ENCODE results near the gene DAAM2.

Gene DAAM2

DNA sequence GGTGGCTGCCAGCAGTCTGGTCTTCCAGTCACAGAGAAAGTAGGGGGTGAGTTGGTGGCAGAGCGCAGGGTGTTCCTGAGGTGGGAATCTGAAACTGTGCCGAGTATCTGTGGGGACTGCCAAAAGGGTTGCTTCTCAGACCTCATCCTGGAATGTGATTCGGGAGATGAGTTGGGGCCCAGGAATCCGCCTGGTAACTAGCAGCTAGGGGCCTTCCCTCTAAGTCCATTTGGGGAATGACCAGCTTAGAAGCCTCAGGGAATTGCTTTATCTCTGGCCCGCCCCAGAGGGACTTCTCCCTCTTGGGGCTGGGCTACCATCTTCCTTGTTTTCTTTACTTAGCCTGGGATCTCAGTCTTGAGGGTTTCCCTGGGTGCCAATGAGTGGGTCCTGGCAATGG, 92.5 kb downstream of the DAAM2 start:
- DNase-seq (ENCODE audit: low read depth in 2 of 2, low spot score in 1 of 2): no peak

DNA sequence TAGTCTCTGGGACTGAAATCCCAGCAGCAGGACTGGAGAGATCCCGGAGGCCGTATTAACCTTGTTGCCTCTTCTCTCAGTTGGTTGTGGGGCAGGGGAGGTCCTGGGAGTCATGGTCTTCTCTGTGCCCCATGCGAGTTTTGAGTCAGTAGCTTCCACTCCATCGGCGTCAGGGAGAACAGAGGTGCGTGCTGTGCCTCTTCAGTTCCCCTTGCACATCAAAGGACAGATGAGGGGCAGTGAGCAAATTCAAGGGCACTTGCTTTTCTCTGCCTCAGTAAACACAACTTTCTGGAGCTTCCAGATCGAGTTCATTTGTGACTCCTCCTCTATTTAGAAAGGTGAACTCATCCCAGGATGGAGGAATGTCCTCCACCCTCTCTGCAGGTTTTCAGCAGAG, 93.5 kb downstream of the DAAM2 start:
- DNase-seq (ENCODE audit: low read depth in 2 of 2, low spot score in 1 of 2): no peak

DNA sequence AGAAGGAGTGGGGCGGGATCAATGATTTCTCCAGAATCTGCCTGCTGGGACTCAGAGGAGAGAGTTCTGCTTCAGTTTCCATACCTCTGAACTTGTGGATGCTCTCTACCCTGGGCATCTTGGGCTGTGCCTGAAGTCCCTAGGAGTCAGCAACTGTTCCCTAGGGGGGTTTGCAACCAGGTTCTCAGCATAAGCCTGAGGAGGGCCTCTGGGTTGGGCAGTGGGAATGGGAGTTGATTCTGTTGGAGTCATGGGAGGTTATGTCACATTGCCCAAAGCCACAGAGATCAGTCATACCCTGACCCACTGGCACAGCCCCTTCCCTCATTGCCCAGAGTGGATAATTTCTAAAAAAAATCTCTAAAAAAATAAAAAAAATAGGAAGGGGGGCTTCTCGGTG, 94.7 kb downstream of the DAAM2 start:
- no peak for DNase-seq (ENCODE audit: low read depth in 2 of 2, low spot score in 1 of 2)

DNA sequence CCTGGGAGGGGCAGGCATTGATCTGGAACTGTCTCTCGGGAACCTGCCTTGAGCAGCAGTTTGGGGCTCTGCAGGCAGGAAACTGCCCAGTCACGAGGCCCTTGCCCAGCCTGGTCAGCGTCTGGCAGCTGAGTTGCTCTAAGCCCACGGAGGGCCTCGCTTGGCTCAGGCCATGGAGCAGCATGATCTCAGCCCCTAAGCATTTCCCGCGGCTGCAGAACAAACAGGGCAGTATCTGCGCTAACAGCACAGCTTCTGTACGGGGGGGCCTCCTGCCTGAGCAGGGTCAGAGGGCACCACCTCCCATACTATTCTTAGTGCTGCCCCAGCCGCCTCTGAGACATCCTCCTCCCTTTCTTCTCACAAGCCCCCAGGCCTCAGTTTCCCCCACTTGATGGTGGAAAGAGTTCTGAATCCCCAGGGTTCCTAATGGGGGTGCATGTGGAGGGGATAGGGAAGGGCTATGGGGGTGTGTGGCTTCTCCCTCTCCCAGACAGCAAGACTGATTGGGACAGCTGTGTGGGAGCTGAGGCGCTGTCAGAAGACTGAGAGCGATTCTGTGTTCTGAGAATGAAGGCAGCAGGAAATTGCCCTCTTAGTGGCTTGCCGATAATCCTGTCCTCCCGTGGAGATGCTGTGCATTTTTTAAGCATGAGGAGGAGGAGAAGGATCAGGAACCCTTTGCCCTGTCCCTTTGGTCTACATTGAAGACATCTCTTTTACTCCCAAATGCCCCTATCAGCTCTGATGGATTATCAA, 95.7 kb downstream of the DAAM2 start:
- no peak for DNase-seq (ENCODE audit: low read depth in 2 of 2, low spot score in 1 of 2)

DNA sequence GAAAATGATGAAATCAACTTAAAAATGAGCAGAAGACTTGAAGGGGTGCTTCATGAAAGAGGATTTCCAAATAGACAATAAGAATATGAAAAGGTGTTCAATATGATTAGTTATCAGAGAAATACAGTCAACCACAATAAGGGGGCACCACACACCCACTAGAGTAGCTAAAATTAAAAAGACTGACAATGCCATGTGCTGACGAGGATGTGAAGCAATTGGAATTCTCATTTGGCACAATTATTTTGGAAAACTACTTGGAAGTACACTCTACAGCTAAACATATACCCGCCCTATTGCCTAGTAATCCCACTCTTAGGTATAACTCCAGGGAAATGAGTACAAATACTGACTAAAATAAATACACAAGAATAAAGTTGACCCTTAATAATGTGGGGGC, 97.1 kb downstream of the DAAM2 start:
- no peak for DNase-seq (ENCODE audit: low read depth in 2 of 2, low spot score in 1 of 2)

DNA sequence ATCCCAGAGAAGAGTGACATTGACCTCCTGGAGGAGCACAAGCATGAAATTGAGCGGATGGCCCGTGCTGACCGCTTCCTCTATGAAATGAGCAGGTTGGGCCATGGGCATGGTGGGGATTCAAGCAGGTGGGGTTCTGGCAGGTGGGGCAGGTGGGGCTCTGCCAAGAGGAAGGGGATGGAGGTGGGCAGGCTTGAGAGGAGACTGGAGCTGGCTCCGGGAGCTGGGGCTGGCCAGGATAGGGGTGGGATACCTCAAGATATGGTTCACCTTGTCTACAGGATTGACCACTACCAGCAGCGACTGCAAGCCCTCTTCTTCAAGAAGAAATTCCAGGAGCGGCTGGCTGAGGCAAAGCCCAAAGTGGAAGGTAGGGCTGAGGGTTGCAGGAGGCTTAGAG, 99.2 kb downstream of the DAAM2 start:
- no peak for DNase-seq (ENCODE audit: low read depth in 2 of 2, low spot score in 1 of 2)

DNA sequence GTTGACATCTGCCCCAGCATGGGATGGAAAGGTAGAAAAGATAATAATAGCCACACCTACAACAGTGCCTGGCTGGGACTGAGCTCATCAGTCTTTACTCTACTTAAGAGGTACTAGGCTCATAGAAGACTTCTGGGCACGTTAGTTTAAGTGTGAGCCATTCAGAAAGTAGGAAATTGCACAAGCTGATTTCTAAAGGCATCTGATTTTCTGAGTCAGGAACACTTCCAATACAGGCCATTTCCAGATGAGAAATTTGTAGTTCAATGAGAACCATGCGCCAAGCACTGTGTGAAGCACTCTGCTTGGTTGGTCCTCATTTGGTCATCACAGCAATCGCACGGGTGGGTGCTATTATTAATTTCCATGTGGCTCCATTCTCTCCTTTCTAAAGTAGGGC, 99.8 kb downstream of the DAAM2 start:
- no peak for DNase-seq (ENCODE audit: low read depth in 2 of 2, low spot score in 1 of 2)

DNA sequence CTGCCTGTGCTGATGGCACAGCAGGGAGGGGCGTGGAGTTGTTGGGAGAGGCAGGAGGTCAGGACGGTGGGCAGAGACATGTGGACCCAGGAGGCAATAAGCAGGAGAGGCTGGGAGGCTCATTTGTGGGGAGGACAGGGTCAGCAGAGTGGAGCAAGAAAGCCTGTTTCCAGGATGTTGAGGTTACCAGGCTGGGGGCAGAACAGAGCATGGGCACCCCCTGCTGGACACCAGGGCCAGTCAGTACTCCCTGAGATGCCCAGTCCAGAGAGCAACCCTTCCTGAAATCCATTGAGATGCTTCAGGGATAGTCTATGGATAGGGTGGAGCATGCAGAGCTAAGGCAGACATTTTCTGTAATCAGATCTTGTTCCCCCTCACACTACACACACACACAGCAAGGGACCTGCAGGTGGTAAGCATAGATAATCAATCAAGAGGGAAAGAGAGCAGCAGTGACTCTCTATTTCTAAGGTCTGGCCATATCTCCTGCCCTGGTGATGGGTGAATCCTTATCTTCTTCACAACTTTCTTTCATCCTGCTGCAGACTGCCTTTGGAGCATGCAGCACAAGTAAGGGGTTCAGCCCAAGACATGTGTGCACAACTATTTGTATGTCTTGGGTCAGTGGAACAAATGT, 100.4 kb downstream of the DAAM2 start:
- DNase-seq (ENCODE audit: low read depth in 2 of 2, low spot score in 1 of 2): no peak

DNA sequence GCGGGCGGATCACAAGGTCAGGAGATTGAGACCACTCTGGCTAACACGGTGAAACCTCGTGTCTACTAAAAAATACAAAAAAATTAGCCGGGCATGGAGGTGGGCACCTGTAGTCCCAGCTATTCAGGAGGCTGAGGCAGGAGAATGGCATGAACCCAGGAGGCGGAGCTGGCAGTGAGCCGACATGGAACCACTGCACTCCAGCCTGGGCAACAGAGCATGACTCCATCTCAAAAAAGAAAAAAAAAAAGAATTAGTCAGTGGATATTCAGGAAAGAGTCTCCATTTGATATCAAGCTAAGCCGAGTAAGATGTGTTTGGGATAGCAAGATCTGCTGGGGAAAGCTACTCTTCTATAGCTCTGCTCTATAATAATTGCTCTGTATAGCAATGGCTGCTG, 101.1 kb downstream of the DAAM2 start:
- DNase-seq (ENCODE audit: low read depth in 2 of 2, low spot score in 1 of 2): no peak

DNA sequence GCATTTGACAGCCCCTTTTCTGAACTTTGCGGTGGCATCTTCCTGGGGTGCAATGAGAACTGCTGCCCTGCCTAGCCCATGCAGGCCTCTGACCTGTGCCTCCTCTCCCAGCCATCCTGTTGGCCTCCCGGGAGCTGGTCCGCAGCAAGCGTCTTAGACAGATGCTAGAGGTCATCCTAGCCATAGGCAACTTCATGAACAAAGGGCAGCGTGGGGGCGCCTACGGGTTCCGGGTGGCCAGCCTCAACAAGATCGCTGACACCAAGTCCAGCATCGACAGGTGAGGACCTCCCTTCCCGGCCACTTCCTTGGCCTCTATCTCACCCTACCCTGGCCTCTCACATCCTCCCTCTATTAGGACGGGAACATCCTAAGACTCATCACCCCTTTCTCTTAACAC, 104.5 kb downstream of the DAAM2 start:
- no peak for DNase-seq (ENCODE audit: low read depth in 2 of 2, low spot score in 1 of 2)

DNA sequence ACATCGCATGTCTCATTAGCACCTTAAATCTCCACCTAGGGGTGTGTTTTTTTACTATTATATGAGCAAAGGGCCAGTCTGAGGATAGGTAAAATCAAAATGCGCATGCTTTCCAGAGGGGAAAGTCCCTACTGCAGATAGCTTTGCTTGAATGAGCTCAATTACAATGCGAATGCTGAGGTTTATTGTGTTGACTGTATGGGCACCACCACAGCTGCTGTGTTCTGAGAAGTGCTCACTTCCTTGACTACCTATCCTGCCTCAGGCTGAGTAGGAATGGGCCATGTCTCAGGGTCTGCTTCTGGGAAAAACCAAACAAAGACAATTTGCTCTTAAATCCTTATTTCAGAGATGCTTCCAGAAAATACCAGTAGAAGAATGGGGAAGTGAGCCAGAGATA, 105.5 kb downstream of the DAAM2 start:
- no peak for DNase-seq (ENCODE audit: low read depth in 2 of 2, low spot score in 1 of 2)

DNA sequence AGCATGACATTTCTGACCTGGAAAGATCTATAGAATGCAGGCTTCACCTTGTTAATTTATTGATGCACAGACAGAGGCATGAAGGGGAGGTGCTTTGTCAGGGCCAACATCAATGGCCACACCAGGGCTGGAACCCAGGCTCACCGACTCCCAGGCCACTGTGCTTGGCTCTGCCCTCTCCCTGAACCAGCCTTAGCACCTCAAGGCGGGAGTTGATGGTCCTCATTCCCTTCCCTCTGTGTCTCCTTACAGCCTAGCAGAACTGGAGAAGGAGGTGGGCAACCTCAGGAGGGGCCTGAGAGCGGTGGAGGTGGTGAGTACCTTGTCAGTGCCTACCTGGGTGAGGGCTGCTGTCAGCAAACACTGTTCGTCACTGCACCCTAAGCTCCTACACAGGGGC, 106.4 kb downstream of the DAAM2 start:
- no peak for DNase-seq (ENCODE audit: low read depth in 2 of 2, low spot score in 1 of 2)

DNA sequence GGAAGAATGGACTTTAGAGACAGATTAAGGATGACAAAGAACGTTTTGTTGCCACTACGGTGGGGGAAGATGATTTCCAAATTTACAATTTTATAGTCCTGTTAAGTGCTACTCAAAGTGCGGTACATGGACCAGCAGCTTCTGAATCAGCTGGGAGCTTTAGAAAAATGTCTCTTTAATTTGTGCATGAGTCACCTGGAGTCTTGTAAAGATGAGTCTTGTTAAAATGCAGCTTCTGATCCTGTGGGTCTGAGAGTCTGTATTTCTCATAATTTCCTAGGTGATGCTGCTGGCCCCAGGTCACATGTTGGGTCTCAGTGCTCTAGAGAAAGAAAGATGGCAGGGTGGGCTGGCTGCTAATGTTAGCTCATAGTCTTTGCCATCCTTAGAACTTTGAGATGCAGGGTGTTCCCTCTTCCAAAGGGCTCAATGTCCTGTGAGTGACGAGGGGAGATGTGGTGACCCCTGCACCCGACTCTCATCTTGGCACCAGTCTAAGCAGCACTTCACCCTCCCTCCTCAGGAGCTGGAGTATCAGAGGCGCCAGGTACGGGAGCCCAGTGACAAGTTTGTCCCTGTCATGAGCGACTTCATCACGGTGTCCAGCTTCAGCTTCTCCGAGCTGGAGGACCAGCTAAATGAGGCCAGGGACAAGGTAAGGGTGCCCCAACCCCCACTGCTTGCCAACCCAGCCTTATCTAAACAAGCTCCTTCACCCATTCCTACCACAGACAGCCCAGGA, 107.5 kb downstream of the DAAM2 start:
- DNase-seq (ENCODE audit: low read depth in 2 of 2, low spot score in 1 of 2): no peak

DNA sequence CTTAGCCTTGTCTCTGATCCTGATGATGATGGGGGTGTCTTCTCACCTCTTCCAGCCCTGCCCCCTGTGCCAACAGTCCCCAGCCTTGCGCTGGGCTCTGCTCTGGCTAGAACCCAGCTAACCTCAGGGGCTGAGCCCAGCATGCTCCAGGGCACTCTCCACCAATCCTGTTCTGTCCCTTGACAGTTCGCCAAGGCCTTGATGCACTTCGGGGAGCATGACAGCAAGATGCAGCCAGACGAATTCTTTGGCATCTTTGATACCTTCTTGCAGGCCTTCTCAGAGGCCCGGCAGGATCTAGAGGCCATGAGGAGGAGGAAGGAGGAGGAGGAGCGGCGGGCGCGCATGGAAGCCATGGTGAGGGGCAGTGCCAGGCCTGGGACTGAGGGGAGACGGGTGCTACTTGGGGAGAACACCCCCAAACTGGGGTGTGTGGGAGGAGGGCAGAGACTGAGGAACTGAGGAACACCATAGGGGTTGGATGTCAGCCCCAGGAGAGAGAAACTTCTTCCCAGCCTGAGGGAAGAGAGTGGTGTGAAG, 109.0 kb downstream of the DAAM2 start:
- DNase-seq (ENCODE audit: low read depth in 2 of 2, low spot score in 1 of 2): no peak

DNA sequence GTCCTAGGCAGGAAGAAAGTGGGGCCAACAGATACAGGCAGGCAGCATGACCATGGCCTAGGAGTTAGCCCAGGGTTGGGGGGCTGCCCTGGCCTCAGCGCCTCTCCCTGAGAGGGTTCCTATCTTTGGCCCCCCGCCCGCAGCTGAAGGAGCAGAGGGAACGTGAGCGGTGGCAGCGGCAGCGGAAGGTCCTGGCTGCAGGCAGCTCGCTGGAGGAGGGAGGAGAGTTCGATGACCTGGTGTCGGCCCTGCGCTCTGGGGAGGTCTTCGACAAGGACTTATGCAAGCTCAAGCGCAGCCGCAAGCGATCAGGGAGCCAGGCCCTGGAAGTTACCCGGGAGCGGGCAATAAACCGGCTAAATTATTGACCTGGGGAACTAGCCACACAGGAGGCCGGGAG, 109.5 kb downstream of the DAAM2 start:
- no peak for DNase-seq (ENCODE audit: low read depth in 2 of 2, low spot score in 1 of 2)

DNA sequence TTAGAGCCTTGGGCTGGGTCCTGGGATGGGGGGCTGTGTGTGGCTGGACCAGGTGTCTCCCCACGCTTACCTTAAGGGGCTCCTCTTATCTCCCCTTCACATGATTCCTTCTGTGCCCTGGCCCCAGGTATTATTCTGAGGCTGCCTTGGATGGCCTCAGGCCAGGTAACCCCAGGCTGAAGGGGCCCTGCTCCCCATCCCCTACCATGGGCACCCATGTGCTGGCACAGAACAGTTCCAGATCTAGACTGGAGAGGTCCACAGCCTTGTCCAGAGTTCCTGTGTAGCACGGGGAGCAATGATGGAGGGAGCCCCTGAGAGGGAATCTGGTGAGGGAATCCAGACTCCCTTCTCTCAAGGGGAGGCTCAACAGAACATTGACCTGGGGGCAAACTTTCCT, 110.0 kb downstream of the DAAM2 start:
- DNase-seq (ENCODE audit: low read depth in 2 of 2, low spot score in 1 of 2): no peak

DNA sequence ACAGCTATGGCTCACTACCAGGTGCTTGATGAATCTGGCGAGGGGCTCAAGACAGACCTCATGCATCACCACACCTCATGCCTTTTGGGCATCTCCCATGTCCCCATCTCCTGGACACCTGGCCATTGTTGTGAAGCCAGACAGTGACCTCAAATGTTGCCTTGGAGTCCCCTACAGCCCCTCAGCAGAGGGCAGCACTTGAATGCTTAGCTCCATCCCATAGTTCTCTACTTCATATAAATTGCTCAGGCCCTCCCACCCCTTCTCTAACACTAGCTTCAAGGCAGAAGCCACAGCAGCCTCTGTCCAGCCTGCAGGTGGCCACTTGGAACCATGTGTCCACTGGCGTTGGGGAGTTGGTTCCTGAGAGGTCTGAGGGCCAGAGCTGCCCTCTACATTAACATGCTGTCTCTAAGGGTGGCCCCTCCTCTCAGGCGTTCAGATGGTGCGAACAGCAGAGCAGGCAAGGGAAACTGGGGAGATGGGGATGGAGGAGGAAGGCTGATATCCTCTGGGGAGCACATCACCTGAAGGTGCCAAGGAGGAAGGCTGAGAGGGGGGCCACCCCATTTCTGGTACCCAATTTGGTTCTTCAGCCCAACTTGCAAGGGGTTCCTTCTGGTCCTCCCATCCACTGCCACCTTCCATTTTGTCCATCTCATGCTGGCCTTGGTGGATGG, 110.8 kb downstream of the DAAM2 start:
- DNase-seq (ENCODE audit: low read depth in 2 of 2, low spot score in 1 of 2): no peak

DNA sequence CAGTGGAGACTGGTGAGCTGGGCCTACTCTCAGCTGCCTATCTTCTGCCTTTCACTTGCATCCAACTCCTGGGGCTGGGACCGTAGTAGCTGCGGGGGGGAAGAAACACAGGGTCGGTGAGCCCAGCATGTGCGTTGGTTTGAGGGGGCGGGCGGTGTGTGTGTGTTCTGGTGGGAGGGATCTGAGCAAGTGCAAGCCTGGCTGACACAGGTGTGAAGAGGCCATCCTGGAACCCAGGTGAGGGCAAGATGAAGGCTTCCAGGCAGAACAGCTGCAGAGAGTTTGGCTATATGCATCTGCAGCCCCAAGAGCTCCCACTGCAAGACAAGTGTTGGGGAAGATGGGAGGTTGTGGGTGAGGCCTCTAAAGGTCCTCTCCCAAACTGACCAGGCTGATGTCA, 111.5 kb downstream of the DAAM2 start:
- DNase-seq (ENCODE audit: low read depth in 2 of 2, low spot score in 1 of 2): no peak

DNA sequence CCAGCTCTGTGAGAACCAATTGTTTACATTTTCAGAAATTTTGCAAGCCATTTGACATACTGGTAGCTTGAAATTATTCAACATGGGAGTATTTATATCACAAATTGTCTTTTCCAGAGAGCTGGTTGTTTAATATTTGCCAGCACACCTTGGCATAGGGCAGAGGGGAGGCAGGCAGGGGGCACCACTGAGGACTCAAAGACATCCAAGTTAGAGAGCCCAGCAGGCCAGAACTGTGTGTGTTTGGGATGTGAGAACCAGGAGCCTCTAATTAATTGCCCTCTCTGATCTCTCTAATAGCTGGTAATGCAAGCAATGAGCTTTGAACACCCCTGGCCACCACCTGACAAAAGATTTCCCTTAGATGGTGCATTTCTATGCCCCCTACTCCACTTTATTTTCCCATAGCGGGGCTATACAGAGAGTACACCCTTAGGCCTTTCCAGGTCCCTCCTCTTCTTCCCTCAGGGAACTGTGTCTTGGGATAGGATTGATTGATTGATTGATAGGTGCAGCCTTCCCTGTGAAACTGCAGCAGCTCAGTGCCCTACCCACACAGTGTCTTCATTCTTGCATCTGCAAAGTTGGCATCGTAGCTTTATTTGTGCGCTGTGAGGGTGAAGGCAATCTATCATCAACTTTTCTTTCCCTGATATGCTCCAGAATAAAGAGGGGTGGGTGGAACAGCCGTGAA, 112.9 kb downstream of the DAAM2 start:
- DNase-seq (ENCODE audit: low read depth in 2 of 2, low spot score in 1 of 2): no peak

DNA sequence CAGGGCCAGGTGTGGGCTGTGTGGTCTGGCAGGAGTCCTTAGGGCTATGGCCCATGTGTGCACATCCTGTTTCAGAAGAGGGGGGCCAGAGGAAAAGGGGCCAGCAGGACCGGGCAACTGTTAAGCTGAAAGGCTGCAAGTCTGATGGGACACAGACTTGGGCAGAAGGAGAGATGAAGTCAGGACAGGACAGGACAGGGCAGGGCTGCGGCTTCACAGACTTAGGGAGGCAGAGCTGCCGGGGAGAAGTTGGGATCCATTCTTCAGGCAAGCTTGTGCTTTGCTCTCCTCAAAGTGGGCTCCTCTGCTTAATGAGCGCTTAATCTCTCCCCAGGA, 113.4 kb downstream of the DAAM2 start:
- no peak for DNase-seq (ENCODE audit: low read depth in 2 of 2, low spot score in 1 of 2)

DNA sequence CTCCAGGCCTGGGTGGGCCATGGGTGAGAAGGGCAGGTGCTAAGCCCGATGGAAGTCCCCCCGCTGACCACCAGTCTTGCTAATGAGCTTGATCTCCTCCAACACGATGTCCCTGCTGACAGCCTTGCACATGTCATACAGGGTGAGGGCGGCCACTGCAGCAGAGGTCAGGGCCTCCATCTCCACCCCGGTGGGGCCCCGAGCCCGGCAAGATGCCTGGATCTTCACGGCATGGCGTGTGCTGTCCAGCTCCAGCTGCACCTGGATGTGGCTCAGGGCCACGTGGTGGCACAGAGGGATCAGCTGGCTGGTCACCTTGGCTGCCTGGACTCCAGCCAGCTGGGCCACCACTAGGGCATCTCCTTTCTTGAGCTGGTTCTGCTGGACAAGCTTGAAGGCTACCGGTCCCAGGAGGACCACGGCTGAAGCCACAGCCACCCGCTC, 114.2 kb downstream of the DAAM2 start:
- DNase-seq (ENCODE audit: low read depth in 2 of 2, low spot score in 1 of 2): no peak
